Type B pancreatic cell (in vitro differentiated cells): ENCODE results near the gene PARP3. TPM values are rescaled to one million over a fixed set of nuclear protein-coding genes. Genes with fewer than 3 reads are reported as not detected.
A peak's percentile ranks its signal among the peaks of the same experiment; 100 is the strongest.
"Not testable (repeated sequence)": the region's sequence is repeated elsewhere in the genome, so short reads cannot be mapped to it uniquely, and the experiment has no call there.

Source experiments
- DNase-seq: peaks from one replicate; pipeline ENCODE4 v3.0.0; 2021; ENCODE audit warnings: mixed read lengths; ENCODE audit not compliant: unreplicated experiment; ENCODE audit errors: extremely low spot score
- H3K27ac Mint-ChIP-seq: 2 replicates; pipeline ENCODE4 v1.8.0; 2021; ENCODE audit warnings: mild to moderate bottlenecking, mixed read lengths
- H3K27me3 Mint-ChIP-seq: 2 replicates; pipeline ENCODE4 v1.8.0; 2021; ENCODE audit warnings: mixed read lengths
- H3K36me3 Mint-ChIP-seq: 2 replicates; pipeline ENCODE4 v1.8.0; 2021; ENCODE audit warnings: mixed read lengths
- H3K4me1 Mint-ChIP-seq: one replicate; pipeline ENCODE4 v1.8.0; 2021; ENCODE audit warnings: mixed read lengths; ENCODE audit not compliant: unreplicated experiment
- H3K4me3 Mint-ChIP-seq: 2 replicates; pipeline ENCODE4 v1.8.0; 2021; ENCODE audit warnings: mild to moderate bottlenecking, mixed read lengths
- H3K9me3 Mint-ChIP-seq: 2 replicates; pipeline ENCODE4 v1.8.0; 2021; ENCODE audit warnings: mixed read lengths
- CTCF ChIP-seq: fragments of 200-600 bp; sonication (generic); conservative IDR thresholded peaks from 2 replicates; pipeline ENCODE4 v1.5.0; 2021; ENCODE audit warnings: antibody characterized with exemption, mild to moderate bottlenecking
- total RNA-seq: library from RNA; stranded (reverse); gene quantifications from 2 replicates; pipeline ENCODE4 v1.2.1, GENCODE V29; 2021; ENCODE audit warnings: low replicate concordance

Gene PARP3
- total RNA-seq, 1 donor from 2014 or later, result 6.6 TPM

GRCh38 chr3:51987568-51987967, 45.4 kb downstream of the PARP3 start:
- TF ChIP-seq CTCF, result no peak
- Mint-ChIP-seq H3K27me3 (no peaks in the 10 kb centered on the region), H3K4me3 (no peak overlapping the region), H3K4me1 (peaks cover 12% of the 10 kb centered on the region), H3K36me3 (peaks cover 4% of the 10 kb centered on the region), H3K9me3 (no peaks in the 10 kb centered on the region), H3K27ac (no peak overlapping the region)
- DNase-seq, result no peak

GRCh38 chr3:51988286-51989146, 46.4 kb downstream of the PARP3 start:
- DNase-seq, result no peak
- Mint-ChIP-seq H3K9me3 (no peaks in the 10 kb centered on the region), H3K27me3 (no peaks in the 10 kb centered on the region), H3K4me1 (peaks cover 8% of the 10 kb centered on the region), H3K36me3 (peaks cover 4% of the 10 kb centered on the region), H3K27ac (peak overlapping the region; percentile 63), H3K4me3 (no peak overlapping the region)
- TF ChIP-seq CTCF, result no peak

- H3K36me3 Mint-ChIP-seq, result peaks cover 17% of the 10 kb centered on the region
- H3K4me3 Mint-ChIP-seq, H3K27ac Mint-ChIP-seq, H3K27me3 Mint-ChIP-seq, H3K9me3 Mint-ChIP-seq, DNase-seq: not testable (repeated sequence)
- H3K4me1 Mint-ChIP-seq, result peaks cover 11% of the 10 kb centered on the region
These were observed 48.4 kb downstream of the PARP3 start for GRCh38 chr3:51990501-51990971.

GRCh38 chr3:51992017-51992682, 50.0 kb downstream of the PARP3 start:
- H3K4me3 Mint-ChIP-seq, result peak overlapping the region; percentile 1
- peaks cover 5% of the 10 kb centered on the region for H3K27me3 Mint-ChIP-seq
- peaks cover 21% of the 10 kb centered on the region for H3K36me3 Mint-ChIP-seq
- DNase-seq, result no peak
- no peak overlapping the region for H3K27ac Mint-ChIP-seq
- H3K4me1 Mint-ChIP-seq, result peaks cover 16% of the 10 kb centered on the region
- no peak for TF ChIP-seq CTCF
- no peaks in the 10 kb centered on the region for H3K9me3 Mint-ChIP-seq

- not testable (repeated sequence) for H3K9me3 Mint-ChIP-seq, DNase-seq, H3K27ac Mint-ChIP-seq
- Mint-ChIP-seq H3K4me3 (peak overlapping the region; percentile 100), H3K36me3 (peaks cover 21% of the 10 kb centered on the region), H3K27me3 (peaks cover 11% of the 10 kb centered on the region), H3K4me1 (peaks cover 22% of the 10 kb centered on the region)
These were observed 51.5 kb downstream of the PARP3 start for GRCh38 chr3:51993657-51994056.

GRCh38 chr3:51994530-51994929, 52.4 kb downstream of the PARP3 start:
- Mint-ChIP-seq H3K4me1 (peaks cover 22% of the 10 kb centered on the region), H3K36me3 (peaks cover 21% of the 10 kb centered on the region), H3K27ac (peak overlapping the region; percentile 100), H3K9me3 (no peaks in the 10 kb centered on the region), H3K27me3 (peaks cover 14% of the 10 kb centered on the region), H3K4me3 (peak overlapping the region; percentile 100)
- DNase-seq, result no peak
- TF ChIP-seq CTCF, result no peak
